Naive thymus-derived CD4-positive, alpha-beta T cell (primary cell): ENCODE results near the gene CAVIN1. TPM values are rescaled to one million over a fixed set of nuclear protein-coding genes. Genes with fewer than 3 reads are reported as not detected.
A peak's percentile ranks its signal among the peaks of the same experiment; 100 is the strongest.
"Not testable (repeated sequence)": the region's sequence is repeated elsewhere in the genome, so short reads cannot be mapped to it uniquely, and the experiment has no call there.

Experiments used
- ATAC-seq: fragments of 150-1000 bp; cut with Tn5 transposase; 2 replicates; pipeline ENCODE4 v1.10.0; 2021; ENCODE audit warnings: mild to moderate bottlenecking, moderate library complexity
- CTCF ChIA-PET: fragments of 350-600 bp; sonication (Branson Sonifier 250); formaldehyde crosslinking; loops from one replicate; lab custom pipeline; 2021; ENCODE audit warnings: antibody characterized with exemption; lab: Charles Lee
- POLR2A ChIA-PET: fragments of 350-600 bp; sonication (Branson Sonifier 250); formaldehyde crosslinking; loops from one replicate; lab custom pipeline; 2021; ENCODE audit warnings: antibody characterized with exemption, inconsistent platforms; lab: Charles Lee
- DNase-seq, 9 donors: peaks; one replicate each; pipeline versions ENCODE4 v3.0.0 to v3.0.0-alpha.2; 2020 to 2022; ENCODE audit warnings: mixed read lengths in 1 of 9
- H3K27ac ChIP-seq: one replicate; pipeline ENCODE4 v1.7.0; 2013; ENCODE audit warnings: mild to moderate bottlenecking, low read depth, low read length, moderate library complexity
- H3K27me3 ChIP-seq, 2 donors: one replicate each; pipeline ENCODE4 v1.7.0; 2013; ENCODE audit warnings: low read length in 2 of 2, mild to moderate bottlenecking in 2 of 2, moderate library complexity in 2 of 2; ENCODE audit not compliant: control insufficient read depth in 2 of 2, insufficient read depth in 2 of 2
- H3K36me3 ChIP-seq, 3 experiments: 1 replicate in 2 of 3; 2 replicates in 1 of 3; pipeline ENCODE4 v1.7.0; 2013; ENCODE audit warnings: low read length in 3 of 3, mild to moderate bottlenecking in 3 of 3, moderate library complexity in 1 of 3; ENCODE audit not compliant: insufficient read depth in 3 of 3, control insufficient read depth in 2 of 3
- H3K4me1 ChIP-seq, 2 donors: one replicate each; pipeline ENCODE4 v1.7.0; 2013; ENCODE audit warnings: low read length in 2 of 2, mild to moderate bottlenecking in 2 of 2, moderate library complexity in 1 of 2; ENCODE audit not compliant: control insufficient read depth in 2 of 2, insufficient read depth in 2 of 2
- H3K4me3 ChIP-seq: 2 replicates; pipeline ENCODE4 v1.7.0; 2013; ENCODE audit warnings: mild to moderate bottlenecking, low read length
- H3K9me3 ChIP-seq, 3 experiments: 1 replicate in 2 of 3; 2 replicates in 1 of 3; pipeline ENCODE4 v1.7.0; 2013; ENCODE audit warnings: low read length in 3 of 3; ENCODE audit not compliant: control insufficient read depth in 2 of 3
- H3K27ac Mint-ChIP-seq, 9 donors: one replicate each; pipeline ENCODE4 v1.8.0; 2020 to 2022; ENCODE audit warnings: mixed read lengths in 9 of 9, mild to moderate bottlenecking in 8 of 9, moderate library complexity in 5 of 9, inconsistent platforms in 2 of 9
- H3K27me3 Mint-ChIP-seq, 5 donors: one replicate each; pipeline ENCODE4 v1.8.0; 2021 to 2022; ENCODE audit warnings: mixed read lengths in 5 of 5, mild to moderate bottlenecking in 1 of 5
- H3K36me3 Mint-ChIP-seq, 5 donors: one replicate each; pipeline ENCODE4 v1.8.0; 2020 to 2022; ENCODE audit warnings: mixed read lengths in 5 of 5, mild to moderate bottlenecking in 3 of 5, inconsistent platforms in 1 of 5
- H3K4me1 Mint-ChIP-seq, 7 donors: one replicate each; pipeline ENCODE4 v1.8.0; 2020 to 2022; ENCODE audit warnings: mixed read lengths in 7 of 7, mild to moderate bottlenecking in 3 of 7, inconsistent platforms in 1 of 7
- H3K4me3 Mint-ChIP-seq, 10 donors: one replicate each; pipeline ENCODE4 v1.8.0; 2020 to 2022; ENCODE audit warnings: mild to moderate bottlenecking in 10 of 10, mixed read lengths in 10 of 10, moderate library complexity in 6 of 10, inconsistent platforms in 2 of 10
- H3K9me3 Mint-ChIP-seq, 11 donors: one replicate each; pipeline ENCODE4 v1.8.0; 2020 to 2022; ENCODE audit warnings: mixed read lengths in 11 of 11, mild to moderate bottlenecking in 4 of 11, inconsistent platforms in 1 of 11, moderate library complexity in 1 of 11
- intact Hi-C, 2 donors: fragments of 100-400 bp; cut with micrococcal nuclease; formaldehyde crosslinking; loops; one replicate each; pipeline ENCODE4 v1.15.1; 2023
- polyA plus RNA-seq, 2 donors: library from polyadenylated mRNA; unstranded; fragments of 300-500 nt; fragmentation: Illumina TruSeq; gene quantifications; one replicate each; pipeline ENCODE4 v1.2.3, GENCODE V29; 2021
- total RNA-seq, 6 experiments: library from RNA in 5 of 6; stranded (reverse) in 5 of 6; gene quantifications; 1 replicate in 5 of 6; 2 replicates in 1 of 6; pipeline ENCODE4 v1.2.3 and lab custom pipeline; 2021 to 2026

Gene CAVIN1
- total and polyA plus RNA-seq, 7 experiments from 2014 or later = 0.25 to 3.8 (median 0.81) TPM; not detected in 2

GRCh38 chr17:42368797-42369561, 54.1 kb downstream of the CAVIN1 start:
- H3K27me3 Mint-ChIP-seq, H3K4me3 ChIP-seq, H3K9me3 Mint-ChIP-seq, H3K36me3 ChIP-seq, DNase-seq, H3K27ac ChIP-seq, H3K27me3 ChIP-seq, intact Hi-C loops, ATAC-seq, H3K9me3 ChIP-seq: not testable (repeated sequence)
- Mint-ChIP-seq H3K27ac (peak overlapping the region in 4 of 9 donors; percentile 21 to 51 (median 31)), H3K4me3 (peak overlapping the region in 5 of 10 donors; percentile 7 to 48 (median 32)), H3K4me1 (peaks cover 43 to 68% (median 54%) of the 10 kb centered on the region in 7 donors), H3K36me3 (peaks cover 0 to 42% (median 23%) of the 10 kb centered on the region in 5 donors)
- CTCF ChIA-PET = interaction anchor here (0.5 to 1.7 kb wide), 3 partner anchors 26 to 39 kb away, joined by 3 to 4 read pairs (median 3); no protein-coding TSS in a partner anchor
- peaks cover 18 to 25% of the 10 kb centered on the region in 2 donors for H3K4me1 ChIP-seq
- POLR2A ChIA-PET = interaction anchor here (2.5 kb wide), 1 partner anchor 10 kb away, joined by 6 read pairs; no protein-coding TSS in a partner anchor

GRCh38 chr17:42368310-42368709, 54.7 kb downstream of the CAVIN1 start:
- Mint-ChIP-seq H3K36me3 (peaks cover 0 to 46% (median 26%) of the 10 kb centered on the region in 5 donors), H3K27ac (peak overlapping the region in 2 of 9 donors; percentile 1 to 58), H3K4me1 (peaks cover 49 to 73% (median 57%) of the 10 kb centered on the region in 7 donors), H3K4me3 (peak overlapping the region in 1 of 10 donors; percentile 6)
- H3K4me3 ChIP-seq, H3K27me3 Mint-ChIP-seq, H3K27me3 ChIP-seq, intact Hi-C loops, H3K27ac ChIP-seq, DNase-seq, H3K9me3 Mint-ChIP-seq, H3K9me3 ChIP-seq, ATAC-seq, H3K36me3 ChIP-seq: not testable (repeated sequence)
- peaks cover 25 to 27% of the 10 kb centered on the region in 2 donors for H3K4me1 ChIP-seq
- ChIA-PET POLR2A (interaction anchor here (2.5 kb wide), 1 partner anchor 11 kb away, joined by 6 read pairs; no protein-coding TSS in a partner anchor), CTCF (interaction anchor here (0.5 kb wide), 1 partner anchor 26 kb away, joined by 3 read pairs; no protein-coding TSS in a partner anchor)

GRCh38 chr17:42366176-42367023, 56.7 kb downstream of the CAVIN1 start:
- H3K27ac Mint-ChIP-seq = peak overlapping the region in 5 of 9 donors; percentile 9 to 71 (median 29)
- H3K27me3 ChIP-seq, H3K9me3 Mint-ChIP-seq, H3K36me3 ChIP-seq, H3K27ac ChIP-seq, DNase-seq, H3K9me3 ChIP-seq, H3K4me3 ChIP-seq, intact Hi-C loops, ATAC-seq, H3K27me3 Mint-ChIP-seq: not testable (repeated sequence)
- H3K36me3 Mint-ChIP-seq = peaks cover 0 to 43% (median 27%) of the 10 kb centered on the region in 5 donors
- ChIA-PET POLR2A (interaction anchor here (1.2 kb wide), 1 partner anchor 22 kb away, joined by 8 read pairs; the partner anchor contains the start of gene STAT3), CTCF (interaction anchor here (0.6 kb wide), 1 partner anchor 43 kb away, joined by 3 read pairs; no protein-coding TSS in a partner anchor)
- H3K4me1 ChIP-seq = peaks cover 38 to 39% of the 10 kb centered on the region in 2 donors
- peaks cover 54 to 88% (median 76%) of the 10 kb centered on the region in 7 donors for H3K4me1 Mint-ChIP-seq
- H3K4me3 Mint-ChIP-seq = peak overlapping the region in 4 of 10 donors; percentile 1 to 32 (median 22)

- Histone ChIP-seq H3K4me3 (no peak overlapping the region), H3K9me3 (no peaks in the 10 kb centered on the region), H3K27me3 (no peaks in the 10 kb centered on the region), H3K27ac (no peak overlapping the region), H3K4me1 (peaks cover 39 to 47% of the 10 kb centered on the region in 2 donors), H3K36me3 (no peaks in the 10 kb centered on the region)
- Mint-ChIP-seq H3K9me3 (no peaks in the 10 kb centered on the region), H3K27ac (peak overlapping the region in 5 of 9 donors; percentile 17 to 80 (median 43)), H3K27me3 (no peaks in the 10 kb centered on the region), H3K4me1 (peaks cover 49 to 85% (median 72%) of the 10 kb centered on the region in 7 donors), H3K4me3 (peak overlapping the region in 3 of 10 donors; percentile 5 to 52 (median 19)), H3K36me3 (peaks cover 0 to 43% (median 23%) of the 10 kb centered on the region in 5 donors)
- intact Hi-C loops = loop anchor here in 1 of 2 donors (2.0 kb wide), 1 partner anchor 14 kb away; no protein-coding TSS in a partner anchor
- ChIA-PET POLR2A (no interaction called here), CTCF (interaction anchor here (0.7 kb wide), 1 partner anchor 135 kb away, joined by 4 read pairs; no protein-coding TSS in a partner anchor)
- no peak for ATAC-seq
- DNase-seq = no peak
Observed at GRCh38 chr17:42365136-42365535, 57.9 kb downstream of the CAVIN1 start.

- POLR2A ChIA-PET = interaction anchor here (0.8 kb wide), 1 partner anchor 25 kb away, joined by 3 read pairs; the partner anchor contains the start of gene STAT3
- Histone ChIP-seq H3K36me3 (no peaks in the 10 kb centered on the region), H3K27ac (no peak overlapping the region), H3K4me3 (no peak overlapping the region), H3K27me3 (no peaks in the 10 kb centered on the region), H3K4me1 (peaks cover 39 to 45% of the 10 kb centered on the region in 2 donors), H3K9me3 (no peaks in the 10 kb centered on the region)
- DNase-seq = no peak
- peaks cover 52 to 86% (median 74%) of the 10 kb centered on the region in 7 donors for H3K4me1 Mint-ChIP-seq
- peaks cover 5 to 46% (median 29%) of the 10 kb centered on the region in 5 donors for H3K36me3 Mint-ChIP-seq
- no peaks in the 10 kb centered on the region for H3K27me3 Mint-ChIP-seq
- peak overlapping the region; percentile 17 to 80 (median 41) for H3K27ac Mint-ChIP-seq
- H3K4me3 Mint-ChIP-seq = peak overlapping the region in 8 of 10 donors; percentile 4 to 52 (median 14)
- H3K9me3 Mint-ChIP-seq = peaks cover 0 to 3% (median 0%) of the 10 kb centered on the region in 11 donors
- intact Hi-C loops = loop anchor here (2.0 kb wide), 2 partner anchors 15 to 25 kb away; partner anchors contain the start of gene STAT3 (in 1 of the 2)
- CTCF ChIA-PET = no interaction called here
- ATAC-seq = peak; percentile 10
Observed at GRCh38 chr17:42363767-42364585, 59.1 kb downstream of the CAVIN1 start.
